NB4 (cell line): ENCODE data around the gene ENOX1.

ENCODE experiments used
- DNase-seq: peaks from one replicate; pipeline ENCODE4 v3.0.0; 2010; ENCODE audit warnings: low read depth
- H3K4me3 ChIP-seq: one replicate; pipeline ENCODE4 v1.5.1; 2011; ENCODE audit warnings: mild to moderate bottlenecking, low read depth, low read length, moderate library complexity
- MYC ChIP-seq: IDR thresholded peaks from 2 replicates; pipeline ENCODE4 v1.6.1; 2011; ENCODE audit warnings: low read depth, low read length
- POLR2A ChIP-seq: IDR thresholded peaks from 2 replicates; pipeline ENCODE4 v1.6.1; 2011; ENCODE audit warnings: mild to moderate bottlenecking; ENCODE audit not compliant: insufficient read length; ENCODE audit errors: extremely low read depth
- TF ChIP-seq, protein P1 (sequence below): IDR thresholded peaks from 2 replicates; pipeline ENCODE4 v1.6.1; 2011; ENCODE audit warnings: low read depth, low read length
- TF ChIP-seq, protein P2 (sequence below): IDR thresholded peaks from one replicate; pipeline ENCODE4 v1.5.1; 2012; ENCODE audit warnings: low read depth, low read length

ENOX1 gene

DNA sequence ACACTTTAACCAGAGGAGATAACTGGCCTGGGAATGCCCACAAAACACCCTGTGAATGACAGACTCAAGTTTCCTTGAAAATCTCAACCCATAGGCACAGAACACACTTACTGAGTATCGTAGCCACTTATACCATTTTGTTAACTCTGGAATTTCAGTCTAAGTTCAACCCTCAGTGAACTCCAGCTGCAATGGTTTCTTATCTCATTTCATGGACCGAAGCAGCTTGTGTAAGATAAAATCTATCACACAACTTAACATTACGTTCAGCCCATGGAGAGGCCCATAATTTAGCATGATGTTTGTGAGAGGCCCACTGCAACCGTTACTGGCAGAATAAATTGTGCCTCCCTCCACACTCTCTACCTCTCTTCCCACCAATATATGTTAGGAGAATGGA lies 440.3 kb downstream of the ENOX1 start:
- no peak for DNase-seq
- TF ChIP-seq MYC (no peak), POLR2A (no peak)
- TF ChIP-seq, protein P1, sequence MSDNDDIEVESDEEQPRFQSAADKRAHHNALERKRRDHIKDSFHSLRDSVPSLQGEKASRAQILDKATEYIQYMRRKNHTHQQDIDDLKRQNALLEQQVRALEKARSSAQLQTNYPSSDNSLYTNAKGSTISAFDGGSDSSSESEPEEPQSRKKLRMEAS: no peak
- TF ChIP-seq, protein P2, sequence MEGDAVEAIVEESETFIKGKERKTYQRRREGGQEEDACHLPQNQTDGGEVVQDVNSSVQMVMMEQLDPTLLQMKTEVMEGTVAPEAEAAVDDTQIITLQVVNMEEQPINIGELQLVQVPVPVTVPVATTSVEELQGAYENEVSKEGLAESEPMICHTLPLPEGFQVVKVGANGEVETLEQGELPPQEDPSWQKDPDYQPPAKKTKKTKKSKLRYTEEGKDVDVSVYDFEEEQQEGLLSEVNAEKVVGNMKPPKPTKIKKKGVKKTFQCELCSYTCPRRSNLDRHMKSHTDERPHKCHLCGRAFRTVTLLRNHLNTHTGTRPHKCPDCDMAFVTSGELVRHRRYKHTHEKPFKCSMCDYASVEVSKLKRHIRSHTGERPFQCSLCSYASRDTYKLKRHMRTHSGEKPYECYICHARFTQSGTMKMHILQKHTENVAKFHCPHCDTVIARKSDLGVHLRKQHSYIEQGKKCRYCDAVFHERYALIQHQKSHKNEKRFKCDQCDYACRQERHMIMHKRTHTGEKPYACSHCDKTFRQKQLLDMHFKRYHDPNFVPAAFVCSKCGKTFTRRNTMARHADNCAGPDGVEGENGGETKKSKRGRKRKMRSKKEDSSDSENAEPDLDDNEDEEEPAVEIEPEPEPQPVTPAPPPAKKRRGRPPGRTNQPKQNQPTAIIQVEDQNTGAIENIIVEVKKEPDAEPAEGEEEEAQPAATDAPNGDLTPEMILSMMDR: no peak
- no peak overlapping the region for H3K4me3 ChIP-seq

DNA sequence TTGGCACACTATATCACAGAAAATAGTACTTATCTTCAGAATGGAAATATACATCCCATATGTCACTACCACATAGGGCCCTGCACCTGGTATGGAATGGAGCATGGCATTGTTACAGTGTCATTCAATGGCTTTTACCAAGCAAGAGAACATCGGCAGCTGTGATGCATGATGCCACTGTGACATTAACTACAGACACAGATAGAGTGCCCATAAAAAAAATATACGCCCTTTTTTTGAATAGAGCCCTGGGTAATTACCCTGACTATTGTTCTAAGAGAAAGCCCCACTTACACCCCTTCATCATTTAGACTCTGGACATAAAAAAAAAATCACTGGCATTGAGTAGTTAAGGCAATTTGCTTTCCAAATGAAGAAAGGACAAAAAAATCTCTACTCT lies 443.1 kb downstream of the ENOX1 start:
- H3K4me3 ChIP-seq: no peak overlapping the region
- TF ChIP-seq, protein P2: no peak
- TF ChIP-seq MYC (no peak), POLR2A (no peak)
- TF ChIP-seq, protein P1: no peak
- no peak for DNase-seq

DNA sequence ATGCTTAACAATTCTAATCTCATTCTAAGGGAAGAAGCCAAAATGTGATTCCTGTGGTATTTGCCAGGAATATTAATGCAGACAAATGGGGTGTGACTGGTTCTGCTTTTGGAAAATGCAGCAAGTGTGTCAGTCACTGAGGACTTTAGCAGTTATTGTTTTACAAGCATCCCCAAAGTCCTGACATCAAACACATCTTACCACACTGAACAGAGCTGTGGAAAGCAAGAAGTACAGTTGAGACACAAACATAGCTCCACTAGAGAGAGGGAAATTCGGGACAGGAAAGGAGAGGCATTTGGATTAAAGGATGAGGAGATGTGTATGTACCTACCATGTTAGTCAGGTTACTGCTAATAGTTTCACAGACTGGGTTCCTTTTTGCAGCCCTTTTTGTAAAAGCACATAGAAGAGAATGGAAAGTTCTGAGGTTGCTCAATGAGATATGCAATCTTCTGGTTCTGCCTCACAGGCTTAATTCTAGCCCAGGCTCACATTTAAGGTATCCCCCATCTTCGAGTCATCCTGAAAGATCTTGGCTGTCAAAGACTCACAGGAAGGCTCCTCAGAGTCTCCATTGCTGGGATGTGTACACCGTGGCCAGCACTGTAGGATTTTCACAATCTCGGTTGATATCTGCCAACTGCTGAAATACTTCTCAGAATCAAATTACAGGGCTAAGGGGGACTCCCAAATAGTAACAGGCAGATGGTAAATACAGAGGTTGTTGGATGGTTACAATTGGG lies 446.8 kb downstream of the ENOX1 start:
- no peak for DNase-seq
- TF ChIP-seq MYC (no peak), POLR2A (no peak)
- TF ChIP-seq, protein P2: no peak
- TF ChIP-seq, protein P1: no peak
- no peak overlapping the region for H3K4me3 ChIP-seq

DNA sequence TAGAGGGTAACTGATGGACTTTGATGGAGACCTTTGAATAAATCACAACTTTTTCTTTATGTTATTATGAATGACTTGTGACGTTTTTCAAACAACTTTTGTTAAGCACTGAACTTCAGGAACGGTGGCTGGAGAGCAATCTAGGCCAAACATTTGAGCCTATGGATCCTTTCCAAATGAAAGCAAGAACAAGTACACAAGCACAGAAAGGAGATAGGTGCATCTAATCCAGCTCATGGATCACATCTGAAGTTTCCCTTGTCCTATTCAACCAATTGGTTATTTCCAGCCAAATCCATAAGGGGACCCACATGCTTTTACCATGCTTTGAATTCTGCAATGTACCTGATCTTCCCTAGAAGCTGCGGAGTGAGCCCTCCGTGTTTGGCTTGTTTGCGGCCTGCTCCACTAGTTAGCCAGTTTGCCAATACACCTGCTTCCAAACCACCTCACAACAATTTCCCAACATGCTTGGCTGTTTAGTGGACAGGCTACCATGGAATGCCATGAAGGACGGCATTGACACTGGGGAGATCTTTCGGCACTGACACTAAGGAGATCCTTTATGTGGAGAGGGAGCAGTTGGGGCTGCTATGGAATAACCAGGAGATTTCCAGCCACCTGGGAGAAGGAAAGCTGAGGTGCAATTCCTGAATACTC lies 447.5 kb downstream of the ENOX1 start:
- DNase-seq: no peak
- H3K4me3 ChIP-seq: no peak overlapping the region
- no peak for TF ChIP-seq POLR2A
- TF ChIP-seq, protein P1: no peak

DNA sequence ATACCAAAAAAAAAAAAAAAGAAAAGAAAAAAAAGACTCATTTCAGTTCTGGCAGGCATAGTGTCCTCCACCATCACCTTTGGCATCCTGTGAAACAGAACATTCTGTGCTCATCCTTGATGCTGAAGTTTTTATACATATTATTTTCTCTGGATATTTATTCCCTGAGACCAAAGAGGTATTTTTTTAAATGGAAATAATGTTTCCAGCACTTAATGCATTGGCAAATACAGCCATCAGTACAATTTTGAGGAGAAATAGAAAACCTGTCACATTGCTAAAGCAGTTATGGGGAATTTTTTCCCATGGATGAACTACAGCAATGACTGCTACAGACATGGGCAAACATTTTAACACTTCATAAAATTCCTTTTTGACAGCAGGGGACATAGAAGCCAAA lies 451.0 kb downstream of the ENOX1 start:
- DNase-seq: no peak
- no peak for TF ChIP-seq POLR2A
- TF ChIP-seq, protein P1: no peak
- TF ChIP-seq, protein P2: no peak
- TF ChIP-seq MYC: no peak
- H3K4me3 ChIP-seq: no peak overlapping the region

DNA sequence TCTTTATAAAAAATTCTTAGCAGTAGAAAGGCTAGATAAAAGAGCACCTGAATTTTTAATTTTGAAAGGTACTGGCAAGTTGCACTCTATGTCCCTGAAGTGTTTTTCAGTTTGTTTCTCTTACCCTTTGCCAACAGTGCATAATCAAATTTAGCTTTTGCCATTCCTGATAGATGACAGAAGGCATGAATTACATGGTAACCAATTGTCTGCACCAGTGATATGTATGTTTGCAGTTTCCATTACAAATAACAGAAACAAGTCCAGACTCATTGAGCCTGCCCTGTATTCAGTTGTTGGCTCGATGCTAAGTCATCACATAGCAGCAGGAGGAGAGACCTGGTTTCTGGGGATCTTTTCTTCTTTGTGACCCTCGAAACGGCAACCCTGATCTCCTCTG lies 453.6 kb downstream of the ENOX1 start:
- no peak for DNase-seq
- no peak overlapping the region for H3K4me3 ChIP-seq
- TF ChIP-seq, protein P1: no peak
- TF ChIP-seq POLR2A (no peak), MYC (no peak)
- TF ChIP-seq, protein P2: no peak
